AG09319 (cell line): ENCODE results near the gene SFTPA1.
"Not testable (repeated sequence)": the region's sequence is repeated elsewhere in the genome, so short reads cannot be mapped to it uniquely, and the experiment has no call there.

ENCODE experiments used
- DNase-seq: peaks from one replicate; pipeline ENCODE4 v3.0.0-alpha.2; 2010; ENCODE audit warnings: low read depth; ENCODE audit errors: extremely low read depth
- CTCF ChIP-seq: IDR thresholded peaks from 2 replicates; pipeline ENCODE4 v1.5.1; 2011; ENCODE audit warnings: low read depth, mild to moderate bottlenecking, inconsistent platforms, low read length, moderate library complexity

SFTPA1 gene

DNA sequence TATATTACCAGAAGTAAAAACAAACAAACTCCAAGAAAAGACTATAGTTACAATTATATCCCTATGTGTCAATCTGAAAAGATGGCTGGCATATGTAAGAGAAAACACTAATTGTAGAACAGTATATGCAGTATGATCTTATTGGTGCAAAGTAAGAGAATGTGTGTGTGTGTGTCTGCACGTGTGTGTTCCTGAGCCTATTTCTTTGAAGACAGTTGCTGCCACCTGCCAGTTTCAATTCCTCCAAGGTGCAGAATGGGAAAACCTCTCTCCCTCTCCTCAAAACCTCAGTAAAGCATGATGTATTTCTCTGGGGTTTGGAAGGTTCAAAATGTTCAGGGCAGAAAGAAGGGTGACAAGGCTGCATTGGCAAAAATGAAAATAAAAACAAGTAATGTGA lies 8.8 kb upstream of the SFTPA1 start:
- no peak for TF ChIP-seq CTCF
- DNase-seq = no peak

GRCh38 chr10:79602953-79603352 lies 7.8 kb upstream of the SFTPA1 start:
- TF ChIP-seq CTCF = no peak
- DNase-seq = no peak

DNA sequence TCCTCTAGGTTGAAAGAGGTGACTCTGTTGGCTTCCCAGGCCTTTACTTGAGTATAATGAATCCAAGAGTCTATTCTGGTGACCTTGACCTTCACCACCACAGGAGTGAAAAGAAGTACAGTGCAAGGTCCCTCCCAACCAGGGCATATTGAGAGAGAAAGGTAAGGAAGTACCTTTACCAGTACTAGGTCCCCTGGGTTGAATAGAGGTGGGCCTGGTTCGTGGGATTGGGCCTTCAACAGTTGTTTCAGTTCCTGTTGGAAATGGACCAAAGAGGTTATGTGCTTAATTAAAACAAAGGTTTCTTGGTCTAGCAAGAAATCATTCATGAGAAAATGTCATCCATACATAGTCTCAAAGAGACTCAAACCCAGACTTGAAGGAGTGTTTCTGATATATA lies 6.4 kb upstream of the SFTPA1 start:
- no peak for TF ChIP-seq CTCF
- no peak for DNase-seq

DNA sequence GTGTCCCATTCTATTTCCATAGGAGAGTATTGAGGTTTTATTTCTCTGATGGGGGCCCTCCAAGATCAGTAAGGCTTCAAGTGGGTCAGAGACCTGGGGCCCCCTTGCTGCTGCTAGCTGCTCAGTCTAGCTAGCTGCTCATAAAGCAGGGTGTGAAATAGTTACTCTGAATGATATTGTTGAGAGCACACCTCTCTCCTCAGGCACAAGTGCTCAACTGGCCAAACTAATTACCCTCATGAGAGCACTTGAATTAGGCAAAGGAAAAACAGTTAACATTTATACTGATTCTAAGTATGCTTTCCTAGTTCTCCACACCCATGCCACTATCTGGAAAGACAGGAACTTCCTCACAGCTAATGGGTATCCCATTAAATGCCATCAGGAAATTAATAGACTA lies 5.4 kb upstream of the SFTPA1 start:
- no peak for TF ChIP-seq CTCF
- no peak for DNase-seq

DNA sequence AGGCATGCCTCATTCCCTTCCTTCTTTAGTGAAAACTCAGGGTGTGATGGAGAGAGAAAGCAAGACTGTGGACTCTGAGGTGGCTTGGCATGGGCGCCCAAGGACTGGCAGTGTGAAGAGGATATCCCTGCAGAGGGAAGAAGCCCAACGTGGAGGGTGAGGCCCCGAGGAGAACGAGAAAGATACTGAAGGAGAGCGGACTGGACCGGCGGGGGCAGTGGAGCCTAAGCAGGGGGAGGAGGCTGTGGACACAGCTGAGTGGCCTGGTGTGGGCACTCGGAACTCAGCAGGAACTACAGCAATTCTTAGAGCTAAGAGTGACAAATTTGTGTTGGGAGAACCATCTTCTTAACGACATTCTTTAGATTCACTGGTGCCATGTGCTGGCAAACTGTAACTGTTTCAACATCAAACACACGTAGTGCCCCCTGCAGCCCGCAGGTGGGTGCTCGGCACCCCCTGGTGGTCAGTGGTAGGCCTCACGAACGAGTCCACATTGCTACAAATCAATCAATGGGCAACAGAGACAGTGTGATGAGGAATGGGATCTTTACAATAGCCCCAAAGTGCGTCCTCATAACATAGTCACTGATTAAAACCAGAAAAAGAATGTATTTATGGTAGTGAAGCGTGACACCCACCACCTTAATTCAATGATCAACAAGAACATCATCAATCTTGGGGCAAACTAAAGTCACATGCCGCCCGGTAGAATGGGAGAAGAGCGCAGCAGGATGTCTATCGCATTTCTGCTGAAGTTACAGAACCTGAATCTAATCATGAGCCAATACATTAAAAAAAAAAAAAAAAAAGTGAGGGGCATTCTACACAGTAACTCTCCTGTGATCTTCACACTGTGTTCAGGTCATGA lies 2.0 kb upstream of the SFTPA1 start:
- TF ChIP-seq CTCF = peak; percentile 55
- no peak for DNase-seq

- not testable (repeated sequence) for DNase-seq
These were observed 646 bp downstream of the SFTPA1 start for GRCh38 chr10:79611193-79611976.

GRCh38 chr10:79615577-79615976 lies 4.8 kb downstream of the SFTPA1 start:
- no peak for DNase-seq
- TF ChIP-seq CTCF = no peak
